IPS-15b (cell line): ENCODE results near the gene TMEM187.
"Not testable (repeated sequence)": the region's sequence is repeated elsewhere in the genome, so short reads cannot be mapped to it uniquely, and the experiment has no call there.

ENCODE experiments used
- H3K27me3 ChIP-seq: one replicate; pipeline ENCODE4 v1.6.1; 2013; ENCODE audit warnings: low read length; ENCODE audit not compliant: control insufficient read depth, insufficient read depth
- H3K36me3 ChIP-seq: one replicate; pipeline ENCODE4 v1.6.1; 2013; ENCODE audit warnings: low read length; ENCODE audit not compliant: control insufficient read depth, insufficient read depth
- H3K4me1 ChIP-seq: one replicate; pipeline ENCODE4 v1.6.1; 2013; ENCODE audit warnings: mild to moderate bottlenecking, low read length; ENCODE audit not compliant: control insufficient read depth, insufficient read depth
- H3K4me3 ChIP-seq: one replicate; pipeline ENCODE4 v1.5.1; 2013; ENCODE audit warnings: low read depth, low read length
- H3K9ac ChIP-seq: one replicate; pipeline ENCODE4 v1.6.1; 2013; ENCODE audit warnings: low read depth, mild to moderate bottlenecking, low read length
- H3K9me3 ChIP-seq: one replicate; pipeline ENCODE4 v1.6.1; 2013; ENCODE audit warnings: mild to moderate bottlenecking, low read length; ENCODE audit not compliant: control insufficient read depth, insufficient read depth

The TMEM187 gene

GRCh38 chrX:153970357-153971123 lies 2.0 kb upstream of the TMEM187 start:
- Histone ChIP-seq H3K27me3 (no peaks in the 10 kb centered on the region), H3K9ac (peak overlapping the region; percentile 98), H3K4me3 (peak overlapping the region; percentile 95), H3K4me1 (peaks cover 3% of the 10 kb centered on the region), H3K36me3 (peaks cover 5% of the 10 kb centered on the region), H3K9me3 (peaks cover 8% of the 10 kb centered on the region)

GRCh38 chrX:153971124-153971449 lies 1.5 kb upstream of the TMEM187 start:
- Histone ChIP-seq H3K9ac (peak overlapping the region; percentile 98), H3K36me3 (peaks cover 5% of the 10 kb centered on the region), H3K4me1 (peaks cover 3% of the 10 kb centered on the region), H3K27me3 (no peaks in the 10 kb centered on the region), H3K9me3 (peaks cover 8% of the 10 kb centered on the region), H3K4me3 (peak overlapping the region; percentile 95)

GRCh38 chrX:153971450-153972367 lies 845 bp upstream of the TMEM187 start, which contains the start of gene HCFC1:
HCFC1 (minus strand) TSS chrX:153971818; CDS start chrX:153970840, 978 bp downstream.
- peak within 1 kb of the TSS; percentile 98 for H3K9ac ChIP-seq
- H3K4me3 ChIP-seq, result peak within 1 kb of the TSS; percentile 95
- peaks cover 3% of the 10 kb centered on the region for H3K4me1 ChIP-seq
- peaks cover 5% of the 10 kb centered on the region for H3K36me3 ChIP-seq
- peaks cover 8% of the 10 kb centered on the region for H3K9me3 ChIP-seq
- H3K27me3 ChIP-seq, result no peaks in the 10 kb centered on the region

DNA sequence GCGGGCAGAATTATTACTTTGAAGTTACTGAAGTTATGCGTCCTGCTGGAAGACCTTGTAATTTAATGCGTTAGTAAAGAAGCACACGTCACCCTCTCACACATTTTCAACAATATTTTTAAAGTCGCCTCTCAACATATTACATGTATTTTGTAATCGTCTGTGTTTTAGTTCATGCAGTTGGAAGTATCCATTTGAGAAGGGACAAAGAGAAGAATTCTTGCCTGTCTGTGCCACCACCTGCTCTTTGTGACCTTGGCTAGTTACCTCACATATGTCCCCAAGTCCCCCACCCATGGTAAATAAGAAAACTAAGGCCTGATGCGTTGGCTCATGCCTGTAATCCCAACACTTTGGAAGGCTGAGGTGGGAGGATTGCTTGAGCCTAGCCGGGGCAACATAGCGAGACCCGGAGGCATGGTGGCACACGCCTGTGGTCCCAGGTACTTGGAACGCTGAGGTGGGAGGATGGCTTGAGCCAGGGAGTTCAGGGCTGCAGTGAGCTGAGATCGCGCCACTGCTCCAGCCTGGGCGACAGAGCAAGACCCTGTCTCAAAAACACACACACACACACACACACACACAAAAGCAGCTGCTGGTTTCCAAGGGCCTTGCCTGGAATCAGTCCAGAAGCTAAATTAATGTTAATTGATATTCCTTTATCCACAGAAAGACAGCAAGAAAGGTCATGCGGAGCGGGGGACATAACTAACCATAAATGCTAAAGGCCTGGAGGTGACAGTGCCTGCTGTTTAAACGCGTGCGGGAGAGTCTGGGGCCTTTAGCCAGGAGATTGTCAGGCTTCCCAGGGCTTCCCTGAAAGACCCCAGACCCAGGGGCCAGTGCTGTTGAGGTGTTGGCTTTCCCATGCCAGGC lies 811 bp downstream of the TMEM187 start:
- peak overlapping the region; percentile 48 for H3K4me3 ChIP-seq
- no peaks in the 10 kb centered on the region for H3K27me3 ChIP-seq
- H3K9me3 ChIP-seq, result peaks cover 6% of the 10 kb centered on the region
- peaks cover 3% of the 10 kb centered on the region for H3K4me1 ChIP-seq
- no peaks in the 10 kb centered on the region for H3K36me3 ChIP-seq
- peak overlapping the region; percentile 74 for H3K9ac ChIP-seq

DNA sequence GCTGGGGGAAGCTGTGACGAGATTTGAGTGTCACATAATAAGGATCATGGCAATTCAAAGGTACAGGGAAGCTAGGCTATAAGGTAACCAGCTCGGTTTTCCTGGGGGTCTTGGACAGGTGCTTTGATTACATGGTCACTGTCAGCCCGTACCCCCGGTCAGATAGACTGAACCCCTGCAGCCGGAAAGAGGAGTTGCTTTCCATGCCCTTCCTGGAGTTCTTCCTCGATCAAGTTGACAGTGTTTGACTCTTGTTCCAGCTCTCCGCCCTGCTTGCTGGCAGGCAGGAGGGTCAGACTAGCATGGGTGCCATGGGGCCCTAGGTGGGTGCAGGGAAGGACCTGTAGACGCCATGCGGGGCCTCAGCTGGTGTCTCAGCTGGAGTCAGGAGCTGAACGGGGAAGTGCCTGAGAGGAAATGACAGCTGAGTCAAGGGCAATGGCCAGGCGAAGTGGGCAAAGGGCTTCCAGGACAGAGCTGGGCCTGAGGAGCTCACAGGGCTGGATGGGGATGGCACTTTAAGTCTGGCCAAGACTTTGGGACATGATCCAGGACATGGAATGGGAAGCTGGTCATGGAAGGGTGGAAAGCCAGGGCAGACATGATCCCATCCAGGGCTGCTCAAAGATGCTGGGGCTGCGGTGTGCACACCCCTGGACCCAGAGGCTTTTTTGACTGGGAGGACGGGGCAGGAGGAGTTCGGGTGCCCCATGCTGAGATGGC lies 1.6 kb downstream of the TMEM187 start:
- H3K9ac ChIP-seq, result peak overlapping the region; percentile 74

GRCh38 chrX:153974726-153975286 lies 2.3 kb downstream of the TMEM187 start:
- Histone ChIP-seq H3K9me3 (peaks cover 4% of the 10 kb centered on the region), H3K36me3 (no peaks in the 10 kb centered on the region), H3K27me3 (no peaks in the 10 kb centered on the region), H3K4me3 (no peak overlapping the region), H3K9ac (no peak overlapping the region), H3K4me1 (no peaks in the 10 kb centered on the region)

More for the DNA sequence above, 1.6 kb downstream of the TMEM187 start:
- Histone ChIP-seq H3K9me3 (peaks cover 4% of the 10 kb centered on the region), H3K4me1 (no peaks in the 10 kb centered on the region), H3K4me3 (no peak overlapping the region), H3K36me3 (no peaks in the 10 kb centered on the region), H3K27me3 (no peaks in the 10 kb centered on the region)

GRCh38 chrX:153980394-153980793 lies 7.8 kb downstream of the TMEM187 start:
- H3K4me1 ChIP-seq, result not testable (repeated sequence)

GRCh38 chrX:153981231-153981630 lies 8.7 kb downstream of the TMEM187 start:
- Histone ChIP-seq H3K4me1 (no peaks in the 10 kb centered on the region), H3K36me3 (no peaks in the 10 kb centered on the region), H3K9me3 (no peaks in the 10 kb centered on the region), H3K9ac (no peak overlapping the region), H3K4me3 (no peak overlapping the region), H3K27me3 (no peaks in the 10 kb centered on the region)

More at GRCh38 chrX:153980394-153980793, 7.8 kb downstream of the TMEM187 start:
- H3K36me3 ChIP-seq, H3K4me3 ChIP-seq, H3K9ac ChIP-seq, H3K9me3 ChIP-seq, H3K27me3 ChIP-seq: not testable (repeated sequence)

GRCh38 chrX:153981771-153982533 lies 9.4 kb downstream of the TMEM187 start:
- H3K9ac ChIP-seq, result no peak overlapping the region
- no peaks in the 10 kb centered on the region for H3K9me3 ChIP-seq
- no peak overlapping the region for H3K4me3 ChIP-seq
- no peaks in the 10 kb centered on the region for H3K27me3 ChIP-seq
- no peaks in the 10 kb centered on the region for H3K36me3 ChIP-seq
- no peaks in the 10 kb centered on the region for H3K4me1 ChIP-seq

- Histone ChIP-seq H3K9me3 (no peaks in the 10 kb centered on the region), H3K4me1 (no peaks in the 10 kb centered on the region), H3K4me3 (no peak overlapping the region), H3K27me3 (no peaks in the 10 kb centered on the region), H3K36me3 (no peaks in the 10 kb centered on the region), H3K9ac (no peak overlapping the region)
These were observed 10.8 kb downstream of the TMEM187 start for GRCh38 chrX:153983321-153983801.
